Mucosa of gallbladder (tissue), 1 donor: ENCODE measurements around the gene CMSS1. TPM values are rescaled to one million over a fixed set of nuclear protein-coding genes. Genes with fewer than 3 reads are reported as not detected.

Experiments
- DNase-seq: peaks from one replicate; pipeline ENCODE4 v3.0.0-alpha.2; 2020; ENCODE audit warnings: low spot score
- total RNA-seq: library from RNA; stranded (reverse); gene quantifications from one replicate; pipeline ENCODE4 v1.2.1, GENCODE V29; 2021
- donor health status: DM: no; HTN: no; CAD: no.

The CMSS1 gene
- total RNA-seq, 1 donor from 2014 or later, result 18.2 TPM

- no peak for DNase-seq
These were observed 37.2 kb downstream of the CMSS1 start for GRCh38 chr3:99854756-99855298.

GRCh38 chr3:99855900-99856299, 38.2 kb downstream of the CMSS1 start:
- no peak for DNase-seq

GRCh38 chr3:99856437-99857220, 39.0 kb downstream of the CMSS1 start:
- no peak for DNase-seq

GRCh38 chr3:99857278-99857677, 39.6 kb downstream of the CMSS1 start:
- DNase-seq, result no peak

- DNase-seq, result no peak
These were observed 40.8 kb downstream of the CMSS1 start for GRCh38 chr3:99858469-99858868.

- DNase-seq, result no peak
These were observed 42.2 kb downstream of the CMSS1 start for GRCh38 chr3:99859825-99860224.

- no peak for DNase-seq
These were observed 43.6 kb downstream of the CMSS1 start for GRCh38 chr3:99861216-99861615.

GRCh38 chr3:99862208-99862607, 44.5 kb downstream of the CMSS1 start:
- no peak for DNase-seq

- DNase-seq, result no peak
These were observed 45.3 kb downstream of the CMSS1 start for GRCh38 chr3:99863002-99863401.

- no peak for DNase-seq
These were observed 45.9 kb downstream of the CMSS1 start for GRCh38 chr3:99863588-99863987.

- no peak for DNase-seq
These were observed 46.6 kb downstream of the CMSS1 start for GRCh38 chr3:99864289-99864688.

GRCh38 chr3:99865321-99865720, 47.7 kb downstream of the CMSS1 start:
- no peak for DNase-seq

GRCh38 chr3:99866261-99866761, 48.6 kb downstream of the CMSS1 start:
- no peak for DNase-seq

- no peak for DNase-seq
These were observed 50.1 kb downstream of the CMSS1 start for GRCh38 chr3:99867594-99868310.

GRCh38 chr3:99868311-99868646, 50.6 kb downstream of the CMSS1 start:
- DNase-seq, result no peak

GRCh38 chr3:99869621-99870020, 52.0 kb downstream of the CMSS1 start:
- DNase-seq, result no peak

- no peak for DNase-seq
These were observed 53.0 kb downstream of the CMSS1 start for GRCh38 chr3:99870712-99871111.

- no peak for DNase-seq
These were observed 53.8 kb downstream of the CMSS1 start for GRCh38 chr3:99871231-99872045.

GRCh38 chr3:99872923-99873254, 55.2 kb downstream of the CMSS1 start:
- DNase-seq, result no peak

GRCh38 chr3:99873269-99874102, 55.8 kb downstream of the CMSS1 start:
- no peak for DNase-seq
